MCF 10A (cell line): ENCODE data around the gene TMEM123. TPM values are rescaled to one million over a fixed set of nuclear protein-coding genes. Genes with fewer than 3 reads are reported as not detected.

Experiments
- BruUV-seq: library from RNA; stranded (reverse); fragments of 400-500 nt; replicated peaks from 2 replicates; lab custom pipeline; 2021; lab: Mats Ljungman, UMichigan
- CTCF ChIA-PET: fragments of 300-600 bp; sonication (Branson Sonifier 250); formaldehyde crosslinking; extraction: SDS; loops from one replicate; lab custom pipeline; 2021; ENCODE audit warnings: antibody characterized with exemption, inconsistent platforms; lab: Yijun Ruan, JAX
- POLR2A ChIA-PET: fragments of 300-600, 350-650 bp; sonication (Branson Sonifier 250); formaldehyde crosslinking; extraction: SDS; loops from one replicate; lab custom pipeline; 2020; ENCODE audit warnings: antibody characterized with exemption, inconsistent platforms; lab: Yijun Ruan, JAX
- DNase-seq: peaks from one replicate; pipeline ENCODE4 v3.0.0-alpha.2; 2018; ENCODE audit not compliant: unreplicated experiment
- H3K27ac Mint-ChIP-seq: one replicate; pipeline ENCODE4 v1.8.0; 2022; ENCODE audit warnings: mild to moderate bottlenecking, low read depth, mixed read lengths; ENCODE audit not compliant: unreplicated experiment
- H3K27me3 Mint-ChIP-seq: one replicate; pipeline ENCODE4 v1.8.0; 2022; ENCODE audit warnings: mixed read lengths; ENCODE audit not compliant: insufficient read depth, unreplicated experiment
- H3K36me3 Mint-ChIP-seq: one replicate; pipeline ENCODE4 v1.8.0; 2022; ENCODE audit warnings: mild to moderate bottlenecking, moderate library complexity, mixed read lengths; ENCODE audit not compliant: insufficient read depth, unreplicated experiment
- H3K4me1 Mint-ChIP-seq: one replicate; pipeline ENCODE4 v1.8.0; 2022; ENCODE audit warnings: mixed read lengths; ENCODE audit not compliant: insufficient read depth, unreplicated experiment
- H3K4me3 Mint-ChIP-seq: one replicate; pipeline ENCODE4 v1.8.0; 2022; ENCODE audit warnings: mild to moderate bottlenecking, moderate library complexity, mixed read lengths; ENCODE audit not compliant: unreplicated experiment
- H3K9me3 Mint-ChIP-seq: one replicate; pipeline ENCODE4 v1.8.0; 2022; ENCODE audit warnings: mixed read lengths; ENCODE audit not compliant: unreplicated experiment
- intact Hi-C: fragments of 100-400 bp; cut with micrococcal nuclease; formaldehyde crosslinking; loops from 2 replicates; pipeline ENCODE4 v1.14.1; 2022
- total RNA-seq: library from RNA; stranded (reverse); gene quantifications from 2 replicates; pipeline ENCODE4 v1.2.3, GENCODE V29; 2022
- TF ChIP-seq, protein P1 (sequence below): fragments of 200-600 bp; IDR thresholded peaks from one replicate; pipeline ENCODE4 v1.8.0; 2022; ENCODE audit warnings: antibody characterized with exemption, mild to moderate bottlenecking; ENCODE audit not compliant: unreplicated experiment

TMEM123 gene
- total RNA-seq, 1 experiment from 2014 or later = 134 TPM

DNA sequence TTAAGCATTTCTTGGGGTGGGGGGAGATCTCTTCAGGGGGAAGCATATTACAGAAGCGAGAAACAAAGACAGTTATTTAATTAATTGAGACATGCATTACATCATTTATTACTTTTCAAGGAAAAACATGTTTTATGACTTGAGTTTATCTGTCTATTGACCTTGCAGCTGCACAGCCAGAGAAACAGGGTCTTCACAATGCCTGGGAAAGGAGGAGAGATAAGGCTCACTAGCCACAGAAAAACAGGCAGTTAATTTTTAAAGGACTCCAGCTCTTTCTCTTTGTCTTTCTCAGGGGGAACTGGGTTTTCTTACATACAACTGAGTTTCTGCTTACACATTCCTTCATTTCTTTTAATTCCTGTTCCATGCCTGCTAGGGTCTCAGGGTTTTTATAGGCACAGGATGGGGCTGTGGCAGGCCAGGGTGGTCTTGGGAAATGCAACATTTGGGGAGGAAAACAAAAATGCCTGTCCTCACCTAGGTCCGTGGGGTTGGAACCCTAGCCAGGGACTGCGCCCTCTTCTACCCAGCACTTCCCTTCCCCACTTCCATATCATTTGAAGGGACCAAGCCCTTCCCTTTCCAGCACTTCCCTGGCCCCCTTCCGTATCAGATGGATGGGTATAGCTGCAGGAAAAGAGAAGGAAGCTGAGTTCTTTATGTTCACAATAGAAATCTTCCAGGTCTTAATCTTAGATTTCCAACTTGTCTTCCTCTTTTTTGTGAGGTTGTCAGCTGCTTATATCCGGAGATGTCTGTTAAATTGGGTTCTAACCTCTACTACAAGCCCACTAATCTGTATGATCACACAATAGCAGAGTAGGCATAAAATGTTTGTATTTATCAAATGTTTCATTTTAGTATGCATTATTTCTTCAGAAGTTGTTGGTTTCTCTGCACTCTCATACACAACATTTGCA lies 67.2 kb downstream of the TMEM123 start:
- TF ChIP-seq, protein P1, sequence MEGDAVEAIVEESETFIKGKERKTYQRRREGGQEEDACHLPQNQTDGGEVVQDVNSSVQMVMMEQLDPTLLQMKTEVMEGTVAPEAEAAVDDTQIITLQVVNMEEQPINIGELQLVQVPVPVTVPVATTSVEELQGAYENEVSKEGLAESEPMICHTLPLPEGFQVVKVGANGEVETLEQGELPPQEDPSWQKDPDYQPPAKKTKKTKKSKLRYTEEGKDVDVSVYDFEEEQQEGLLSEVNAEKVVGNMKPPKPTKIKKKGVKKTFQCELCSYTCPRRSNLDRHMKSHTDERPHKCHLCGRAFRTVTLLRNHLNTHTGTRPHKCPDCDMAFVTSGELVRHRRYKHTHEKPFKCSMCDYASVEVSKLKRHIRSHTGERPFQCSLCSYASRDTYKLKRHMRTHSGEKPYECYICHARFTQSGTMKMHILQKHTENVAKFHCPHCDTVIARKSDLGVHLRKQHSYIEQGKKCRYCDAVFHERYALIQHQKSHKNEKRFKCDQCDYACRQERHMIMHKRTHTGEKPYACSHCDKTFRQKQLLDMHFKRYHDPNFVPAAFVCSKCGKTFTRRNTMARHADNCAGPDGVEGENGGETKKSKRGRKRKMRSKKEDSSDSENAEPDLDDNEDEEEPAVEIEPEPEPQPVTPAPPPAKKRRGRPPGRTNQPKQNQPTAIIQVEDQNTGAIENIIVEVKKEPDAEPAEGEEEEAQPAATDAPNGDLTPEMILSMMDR = no peak
- DNase-seq = no peak
- Mint-ChIP-seq H3K9me3 (no peaks in the 10 kb centered on the region), H3K4me1 (peaks cover under 1% of the 10 kb centered on the region), H3K27me3 (no peaks in the 10 kb centered on the region), H3K27ac (no peak overlapping the region), H3K4me3 (no peak overlapping the region), H3K36me3 (peaks cover 82% of the 10 kb centered on the region)
- intact Hi-C loops = no loop called here
- CTCF ChIA-PET = interaction anchor here (0.6 to 1.3 kb wide), 4 partner anchors 8 to 229 kb away, joined by 3 to 5 read pairs (median 3); no protein-coding TSS in a partner anchor
- no TSS peak for BruUV-seq
- POLR2A ChIA-PET = interaction anchor here (0.7 to 1.2 kb wide), 2 partner anchors 22 to 37 kb away, joined by 3 read pairs; no protein-coding TSS in a partner anchor

DNA sequence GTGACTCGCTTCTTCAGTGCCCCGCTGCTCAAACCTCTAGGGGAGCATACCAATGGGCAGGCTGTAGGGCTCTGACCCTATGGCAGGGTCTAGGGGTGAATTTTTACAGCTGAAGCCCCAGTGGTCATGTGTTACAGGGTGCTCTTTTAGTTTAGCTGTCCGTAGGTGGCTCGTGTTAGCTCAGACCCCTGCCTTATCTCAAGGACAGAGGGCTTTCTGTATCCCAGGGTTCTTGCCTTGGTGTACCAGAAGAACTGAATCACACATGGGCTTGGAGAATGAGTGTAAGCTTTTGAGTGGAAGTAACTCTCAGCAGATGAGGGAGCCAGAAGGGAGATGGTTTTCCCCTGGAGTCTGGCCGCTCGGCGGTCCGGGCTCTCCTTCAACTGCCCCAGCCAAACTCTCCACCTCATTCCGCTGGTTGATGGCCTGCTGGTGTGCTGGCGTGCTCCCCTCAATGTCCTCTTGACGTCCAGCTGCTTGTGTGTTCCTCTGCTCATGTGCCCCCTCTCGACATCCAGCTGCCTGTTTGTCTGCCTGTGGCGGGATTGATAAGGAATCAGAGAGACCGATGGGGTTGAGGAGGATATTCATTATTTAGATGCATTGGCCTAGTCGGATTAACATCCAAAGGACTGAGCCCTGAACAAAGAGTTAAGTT lies 68.0 kb downstream of the TMEM123 start:
- Mint-ChIP-seq H3K4me3 (no peak overlapping the region), H3K9me3 (no peaks in the 10 kb centered on the region), H3K36me3 (peaks cover 80% of the 10 kb centered on the region), H3K27ac (no peak overlapping the region), H3K27me3 (no peaks in the 10 kb centered on the region), H3K4me1 (no peaks in the 10 kb centered on the region)
- CTCF ChIA-PET = interaction anchor here (0.7 to 1.3 kb wide), 5 partner anchors 9 to 229 kb away, joined by 3 to 5 read pairs (median 3); no protein-coding TSS in a partner anchor
- TF ChIP-seq, protein P1 = no peak
- DNase-seq = no peak
- POLR2A ChIA-PET = interaction anchor here (0.7 to 1.2 kb wide), 2 partner anchors 22 to 36 kb away, joined by 3 read pairs; no protein-coding TSS in a partner anchor
- intact Hi-C loops = no loop called here
- BruUV-seq = no TSS peak

- H3K27me3 Mint-ChIP-seq = no peaks in the 10 kb centered on the region
- ChIA-PET CTCF (interaction anchor here (0.7 to 1.3 kb wide), 3 partner anchors 17 to 230 kb away, joined by 3 to 5 read pairs (median 3); no protein-coding TSS in a partner anchor), POLR2A (no interaction called here)
- no peaks in the 10 kb centered on the region for H3K4me1 Mint-ChIP-seq
- DNase-seq = no peak
- H3K4me3 Mint-ChIP-seq = no peak overlapping the region
- BruUV-seq = no TSS peak
- TF ChIP-seq, protein P1 = no peak
- H3K9me3 Mint-ChIP-seq = no peaks in the 10 kb centered on the region
- peaks cover 78% of the 10 kb centered on the region for H3K36me3 Mint-ChIP-seq
- intact Hi-C loops = no loop called here
- H3K27ac Mint-ChIP-seq = peak overlapping the region; percentile 26
Measured at GRCh38 chr11:102383839-102384238, 68.7 kb downstream of the TMEM123 start.

DNA sequence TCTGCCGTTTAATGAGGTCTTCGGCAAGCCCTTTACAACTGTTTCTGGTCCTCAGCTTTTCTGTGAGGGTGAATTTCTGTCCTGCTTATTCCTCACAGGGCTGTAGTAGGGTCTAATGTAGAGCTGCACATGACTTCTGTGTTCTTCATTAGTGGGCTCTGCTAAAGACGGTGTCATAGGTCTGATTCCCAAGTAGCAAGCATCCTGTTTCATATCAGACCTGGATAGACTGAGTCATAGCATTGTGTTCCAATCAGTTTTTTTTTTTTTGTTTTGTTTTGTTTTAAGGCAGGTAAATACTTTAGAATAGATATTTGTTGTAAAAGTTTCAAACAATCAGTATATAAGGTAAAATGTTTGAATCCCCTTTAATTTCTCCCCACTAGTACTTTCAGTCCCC lies 70.2 kb downstream of the TMEM123 start:
- ChIA-PET CTCF (interaction anchor here (0.6 to 4.4 kb wide), 7 partner anchors 8 to 231 kb away, joined by 3 to 32 read pairs (median 3); no protein-coding TSS in a partner anchor), POLR2A (no interaction called here)
- TF ChIP-seq, protein P1 = no peak
- no peaks in the 10 kb centered on the region for H3K9me3 Mint-ChIP-seq
- H3K4me1 Mint-ChIP-seq = no peaks in the 10 kb centered on the region
- H3K36me3 Mint-ChIP-seq = peaks cover 78% of the 10 kb centered on the region
- H3K27ac Mint-ChIP-seq = no peak overlapping the region
- H3K27me3 Mint-ChIP-seq = no peaks in the 10 kb centered on the region
- H3K4me3 Mint-ChIP-seq = no peak overlapping the region
- BruUV-seq = no TSS peak
- DNase-seq = no peak
- intact Hi-C loops = no loop called here
